ENCODE data around the gene THAP3.

THAP3 gene

DNA sequence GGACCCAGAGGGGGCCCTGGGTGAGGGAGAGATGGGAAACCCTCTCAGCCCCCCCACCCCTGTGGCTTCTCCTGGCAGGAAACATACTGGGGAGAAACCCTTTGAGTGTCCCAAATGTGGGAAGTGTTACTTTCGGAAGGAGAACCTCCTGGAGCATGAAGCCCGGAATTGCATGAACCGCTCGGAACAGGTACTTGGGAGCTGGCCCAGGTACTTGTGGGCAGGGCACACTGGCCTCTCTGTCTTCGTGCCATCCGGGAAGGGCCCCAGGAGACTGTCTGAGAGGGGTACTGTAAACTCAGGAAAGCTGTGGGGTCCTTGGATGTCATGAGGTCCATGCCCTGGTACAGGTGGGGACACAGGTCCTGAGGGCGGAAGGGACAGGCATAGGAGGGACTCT, 38.8 kb upstream of the THAP3 start:
- no CpG with 5 or more reads among the region's 7 CpGs for WGBS (ENCODE audit: extremely low coverage, insufficient coverage, low lambda C conversion rate)
- Histone ChIP-seq H2BK120ac (ENCODE audit: low read depth, low read length) (no peak overlapping the region), H3K79me2 (ENCODE audit: control insufficient read depth, insufficient read depth, low read length) (no peaks in the 10 kb centered on the region), H2BK15ac (replicated peaks; ENCODE audit: low read depth) (no peak overlapping the region), H3K27ac (ENCODE audit: low read depth, low read length) (no peak overlapping the region), H3K36me3 (ENCODE audit: control insufficient read depth, insufficient read depth, low read length) (peaks cover 5% of the 10 kb centered on the region), H3K4me1 (ENCODE audit: control insufficient read depth, low read depth, low read length) (no peaks in the 10 kb centered on the region), H3K79me1 (ENCODE audit: low read length) (peaks cover 5% of the 10 kb centered on the region), H3K18ac (ENCODE audit: low read length) (no peak overlapping the region), H3K27me3 (ENCODE audit: insufficient read depth, low read length, poor library complexity) (no peaks in the 10 kb centered on the region), H4K8ac (ENCODE audit: low read depth, low read length) (no peak overlapping the region), H3K56ac (ENCODE audit: low read length) (no peak overlapping the region), H3K9ac (ENCODE audit: low read length) (no peak overlapping the region), H3K4ac (ENCODE audit: low read depth, low read length) (no peak overlapping the region), H2BK5ac (ENCODE audit: low read length) (no peak overlapping the region), H3K4me3 (ENCODE audit: low read length) (no peak overlapping the region), H3K23ac (ENCODE audit: low read length) (no peak overlapping the region), H3K4me2 (ENCODE audit: low read length) (no peak overlapping the region), H2AK5ac (ENCODE audit: low read length) (no peak overlapping the region), H4K5ac (ENCODE audit: low read length) (no peak overlapping the region)
- DNase-seq = no peak

DNA sequence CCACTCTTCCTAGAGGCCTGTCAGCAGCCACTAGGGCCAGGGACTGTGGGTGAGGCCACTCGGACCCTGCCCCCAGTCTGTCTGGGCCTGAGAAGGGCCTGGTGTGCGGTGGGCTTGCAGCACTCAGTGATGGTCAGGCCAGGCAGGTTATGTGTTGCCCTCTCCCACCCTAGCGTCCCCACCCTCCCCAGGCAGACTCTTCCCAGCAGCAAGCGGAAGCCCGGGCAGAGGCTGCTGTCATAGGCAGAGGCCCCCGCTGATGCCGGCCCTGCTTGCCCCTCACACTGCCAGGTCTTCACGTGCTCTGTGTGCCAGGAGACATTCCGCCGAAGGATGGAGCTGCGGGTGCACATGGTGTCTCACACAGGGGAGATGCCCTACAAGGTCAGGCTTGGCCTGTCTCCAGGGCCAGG, 38.3 kb upstream of the THAP3 start:
- Histone ChIP-seq H3K4me3 (ENCODE audit: low read length) (no peak overlapping the region), H3K27me3 (ENCODE audit: insufficient read depth, low read length, poor library complexity) (no peaks in the 10 kb centered on the region), H3K27ac (ENCODE audit: low read depth, low read length) (no peak overlapping the region), H2AK5ac (ENCODE audit: low read length) (no peak overlapping the region), H2BK120ac (ENCODE audit: low read depth, low read length) (no peak overlapping the region), H3K18ac (ENCODE audit: low read length) (no peak overlapping the region), H3K4ac (ENCODE audit: low read depth, low read length) (no peak overlapping the region), H3K36me3 (ENCODE audit: control insufficient read depth, insufficient read depth, low read length) (peaks cover 5% of the 10 kb centered on the region), H4K8ac (ENCODE audit: low read depth, low read length) (no peak overlapping the region), H2BK15ac (replicated peaks; ENCODE audit: low read depth) (no peak overlapping the region), H3K56ac (ENCODE audit: low read length) (no peak overlapping the region), H3K4me1 (ENCODE audit: control insufficient read depth, low read depth, low read length) (no peaks in the 10 kb centered on the region), H4K5ac (ENCODE audit: low read length) (no peak overlapping the region), H3K79me2 (ENCODE audit: control insufficient read depth, insufficient read depth, low read length) (no peaks in the 10 kb centered on the region), H2BK5ac (ENCODE audit: low read length) (no peak overlapping the region), H3K79me1 (ENCODE audit: low read length) (peaks cover 3% of the 10 kb centered on the region), H3K23ac (ENCODE audit: low read length) (no peak overlapping the region), H3K4me2 (ENCODE audit: low read length) (no peak overlapping the region), H3K9ac (ENCODE audit: low read length) (no peak overlapping the region)
- no CpG with 5 or more reads among the region's 11 CpGs for WGBS (ENCODE audit: extremely low coverage, insufficient coverage, low lambda C conversion rate)
- DNase-seq = no peak

- no CpG with 5 or more reads among the region's 13 CpGs for WGBS (ENCODE audit: extremely low coverage, insufficient coverage, low lambda C conversion rate)
- no peak overlapping the region for H3K56ac ChIP-seq (ENCODE audit: low read length)
These were observed 37.2 kb upstream of the THAP3 start for GRCh38 chr1:6587261-6588005.

DNA sequence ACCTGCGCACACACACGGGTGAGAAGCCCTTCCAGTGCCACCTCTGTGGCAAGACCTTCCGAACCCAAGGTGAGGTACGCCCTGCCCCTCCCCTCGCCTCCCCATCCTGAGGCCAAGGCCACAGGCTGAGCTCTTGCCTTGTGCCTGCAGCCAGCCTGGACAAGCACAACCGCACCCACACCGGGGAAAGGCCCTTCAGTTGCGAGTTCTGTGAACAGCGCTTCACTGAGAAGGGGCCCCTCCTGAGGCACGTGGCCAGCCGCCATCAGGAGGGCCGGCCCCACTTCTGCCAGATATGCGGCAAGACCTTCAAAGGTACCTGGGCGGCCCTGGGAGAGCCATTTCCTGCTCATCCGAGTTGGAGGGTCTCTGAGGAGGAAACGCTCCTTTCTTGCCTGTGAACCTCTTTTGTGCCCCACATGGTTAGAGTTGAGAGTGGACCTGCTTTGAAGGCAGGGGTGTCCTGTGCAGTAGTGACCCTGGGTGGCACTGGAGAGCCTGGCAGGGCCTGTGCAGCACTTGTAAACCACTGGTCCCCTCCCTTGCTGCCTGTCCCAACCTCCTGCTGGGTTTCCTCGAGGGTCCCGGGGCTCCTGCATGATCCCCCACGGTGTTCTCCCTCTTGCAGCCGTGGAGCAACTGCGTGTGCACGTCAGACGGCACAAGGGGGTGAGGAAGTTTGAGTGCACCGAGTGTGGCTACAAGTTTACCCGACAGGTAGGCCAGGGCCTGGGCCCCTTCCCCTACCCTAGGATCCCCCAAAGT, 36.4 kb upstream of the THAP3 start:
- no peak overlapping the region for H2BK15ac ChIP-seq (replicated peaks; ENCODE audit: low read depth)
- no CpG with 5 or more reads among the region's 25 CpGs for WGBS (ENCODE audit: extremely low coverage, insufficient coverage, low lambda C conversion rate)

More at GRCh38 chr1:6587261-6588005, 37.2 kb upstream of the THAP3 start:
- H2BK15ac ChIP-seq (replicated peaks; ENCODE audit: low read depth) = no peak overlapping the region
- H4K5ac ChIP-seq (ENCODE audit: low read length) = no peak overlapping the region
- no peaks in the 10 kb centered on the region for H3K27me3 ChIP-seq (ENCODE audit: insufficient read depth, low read length, poor library complexity)
- no peak overlapping the region for H2BK5ac ChIP-seq (ENCODE audit: low read length)
- H2AK5ac ChIP-seq (ENCODE audit: low read length) = no peak overlapping the region
- no peak overlapping the region for H3K4ac ChIP-seq (ENCODE audit: low read depth, low read length)
- H2BK120ac ChIP-seq (ENCODE audit: low read depth, low read length) = no peak overlapping the region
- no peaks in the 10 kb centered on the region for H3K4me1 ChIP-seq (ENCODE audit: control insufficient read depth, low read depth, low read length)
- no peaks in the 10 kb centered on the region for H3K79me2 ChIP-seq (ENCODE audit: control insufficient read depth, insufficient read depth, low read length)
- H3K79me1 ChIP-seq (ENCODE audit: low read length) = no peaks in the 10 kb centered on the region
- H3K27ac ChIP-seq (ENCODE audit: low read depth, low read length) = no peak overlapping the region
- no peak overlapping the region for H3K9ac ChIP-seq (ENCODE audit: low read length)
- H3K4me2 ChIP-seq (ENCODE audit: low read length) = no peak overlapping the region
- DNase-seq = no peak
- no peak overlapping the region for H3K23ac ChIP-seq (ENCODE audit: low read length)
- peaks cover 6% of the 10 kb centered on the region for H3K36me3 ChIP-seq (ENCODE audit: control insufficient read depth, insufficient read depth, low read length)
- no peak overlapping the region for H3K4me3 ChIP-seq (ENCODE audit: low read length)
- H3K18ac ChIP-seq (ENCODE audit: low read length) = no peak overlapping the region
- H4K8ac ChIP-seq (ENCODE audit: low read depth, low read length) = no peak overlapping the region

GRCh38 chr1:6588893-6589520, 35.7 kb upstream of the THAP3 start:
- H3K4me3 ChIP-seq (ENCODE audit: low read length) = no peak overlapping the region
- H4K5ac ChIP-seq (ENCODE audit: low read length) = no peak overlapping the region
- no peak overlapping the region for H2BK5ac ChIP-seq (ENCODE audit: low read length)
- H4K8ac ChIP-seq (ENCODE audit: low read depth, low read length) = no peak overlapping the region
- H3K4me1 ChIP-seq (ENCODE audit: control insufficient read depth, low read depth, low read length) = no peaks in the 10 kb centered on the region
- WGBS (ENCODE audit: extremely low coverage, insufficient coverage, low lambda C conversion rate) = no CpG with 5 or more reads among the region's 24 CpGs
- no peak overlapping the region for H3K23ac ChIP-seq (ENCODE audit: low read length)
- no peak overlapping the region for H3K18ac ChIP-seq (ENCODE audit: low read length)
- DNase-seq = no peak
- H3K9ac ChIP-seq (ENCODE audit: low read length) = no peak overlapping the region
- no peaks in the 10 kb centered on the region for H3K79me1 ChIP-seq (ENCODE audit: low read length)
- H3K56ac ChIP-seq (ENCODE audit: low read length) = no peak overlapping the region
- H3K27me3 ChIP-seq (ENCODE audit: insufficient read depth, low read length, poor library complexity) = no peaks in the 10 kb centered on the region
- H2AK5ac ChIP-seq (ENCODE audit: low read length) = no peak overlapping the region
- H3K4me2 ChIP-seq (ENCODE audit: low read length) = no peak overlapping the region
- no peak overlapping the region for H2BK120ac ChIP-seq (ENCODE audit: low read depth, low read length)
- no peak overlapping the region for H2BK15ac ChIP-seq (replicated peaks; ENCODE audit: low read depth)
- no peak overlapping the region for H3K27ac ChIP-seq (ENCODE audit: low read depth, low read length)
- peaks cover 8% of the 10 kb centered on the region for H3K36me3 ChIP-seq (ENCODE audit: control insufficient read depth, insufficient read depth, low read length)
- no peak overlapping the region for H3K4ac ChIP-seq (ENCODE audit: low read depth, low read length)
- no peaks in the 10 kb centered on the region for H3K79me2 ChIP-seq (ENCODE audit: control insufficient read depth, insufficient read depth, low read length)

More for the DNA sequence above, 36.4 kb upstream of the THAP3 start:
- H3K4me1 ChIP-seq (ENCODE audit: control insufficient read depth, low read depth, low read length) = no peaks in the 10 kb centered on the region
- H3K18ac ChIP-seq (ENCODE audit: low read length) = no peak overlapping the region
- H3K27ac ChIP-seq (ENCODE audit: low read depth, low read length) = no peak overlapping the region
- no peak overlapping the region for H2BK5ac ChIP-seq (ENCODE audit: low read length)
- no peak overlapping the region for H3K9ac ChIP-seq (ENCODE audit: low read length)
- no peak overlapping the region for H3K4me2 ChIP-seq (ENCODE audit: low read length)
- H4K8ac ChIP-seq (ENCODE audit: low read depth, low read length) = no peak overlapping the region
- no peaks in the 10 kb centered on the region for H3K79me1 ChIP-seq (ENCODE audit: low read length)
- H2BK120ac ChIP-seq (ENCODE audit: low read depth, low read length) = no peak overlapping the region
- no peak for DNase-seq
- no peaks in the 10 kb centered on the region for H3K27me3 ChIP-seq (ENCODE audit: insufficient read depth, low read length, poor library complexity)
- no peak overlapping the region for H3K56ac ChIP-seq (ENCODE audit: low read length)
- no peak overlapping the region for H2AK5ac ChIP-seq (ENCODE audit: low read length)
- no peak overlapping the region for H3K23ac ChIP-seq (ENCODE audit: low read length)
- no peak overlapping the region for H3K4ac ChIP-seq (ENCODE audit: low read depth, low read length)
- no peak overlapping the region for H3K4me3 ChIP-seq (ENCODE audit: low read length)
- H3K36me3 ChIP-seq (ENCODE audit: control insufficient read depth, insufficient read depth, low read length) = peaks cover 6% of the 10 kb centered on the region
- no peak overlapping the region for H4K5ac ChIP-seq (ENCODE audit: low read length)
- H3K79me2 ChIP-seq (ENCODE audit: control insufficient read depth, insufficient read depth, low read length) = no peaks in the 10 kb centered on the region
